NCI-H345 treated with DMSO at 0.1 percent for 48 hours (cell line): Measurements from ENCODE around the gene ABO.
"Not testable (repeated sequence)": the region's sequence is repeated elsewhere in the genome, so short reads cannot be mapped to it uniquely, and the experiment has no call there.

ENCODE experiments used
- DNase-seq: peaks from one replicate; lab custom pipeline; 2025; ENCODE audit not compliant: unreplicated experiment; lab: John Stamatoyannopoulos, UW

Gene ABO

DNA sequence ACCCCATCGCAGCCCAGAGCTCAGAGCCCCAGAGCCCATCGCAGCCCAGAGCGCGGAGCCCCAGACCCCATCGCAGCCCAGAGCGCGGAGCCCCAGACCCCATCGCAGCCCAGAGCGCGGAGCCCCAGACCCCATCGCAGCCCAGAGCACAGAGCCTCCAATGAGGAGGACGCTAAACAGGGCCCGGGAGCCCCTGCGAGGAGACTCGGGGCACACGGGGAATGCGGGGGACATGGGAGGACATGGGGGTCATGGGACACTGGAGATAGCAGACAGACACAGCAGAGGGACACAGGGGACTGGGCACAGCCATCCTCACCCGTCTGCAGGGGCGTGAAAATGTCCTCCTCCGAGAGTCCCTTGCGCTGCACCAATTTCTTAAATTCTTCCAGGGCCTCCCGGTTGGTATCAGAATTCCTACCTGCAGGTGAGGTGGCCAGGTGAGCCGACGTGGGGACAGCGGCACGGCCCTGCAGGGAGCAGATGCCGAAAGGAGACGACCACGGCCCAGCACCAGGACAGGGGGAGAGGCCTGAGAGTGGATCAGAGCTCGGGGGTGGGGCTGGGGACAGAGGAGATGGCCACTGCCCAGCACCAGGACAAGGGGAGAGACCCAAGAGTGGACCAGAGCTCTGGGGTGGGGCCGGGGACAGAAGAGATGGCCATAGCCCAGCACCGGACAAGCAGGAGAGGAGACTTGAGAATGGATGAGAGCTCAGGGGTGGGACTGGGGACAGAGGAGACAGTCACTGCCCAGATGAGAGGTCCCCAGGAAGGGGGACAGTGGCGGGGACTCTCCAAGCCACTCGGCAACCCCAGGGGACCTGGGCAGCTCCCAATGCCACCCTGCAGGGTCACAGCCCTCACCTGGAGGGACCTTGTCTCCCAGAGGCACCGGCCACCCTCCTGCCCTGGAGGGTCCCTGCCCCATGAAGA lies 68.7 kb downstream of the ABO start:
- no peak for DNase-seq

DNA sequence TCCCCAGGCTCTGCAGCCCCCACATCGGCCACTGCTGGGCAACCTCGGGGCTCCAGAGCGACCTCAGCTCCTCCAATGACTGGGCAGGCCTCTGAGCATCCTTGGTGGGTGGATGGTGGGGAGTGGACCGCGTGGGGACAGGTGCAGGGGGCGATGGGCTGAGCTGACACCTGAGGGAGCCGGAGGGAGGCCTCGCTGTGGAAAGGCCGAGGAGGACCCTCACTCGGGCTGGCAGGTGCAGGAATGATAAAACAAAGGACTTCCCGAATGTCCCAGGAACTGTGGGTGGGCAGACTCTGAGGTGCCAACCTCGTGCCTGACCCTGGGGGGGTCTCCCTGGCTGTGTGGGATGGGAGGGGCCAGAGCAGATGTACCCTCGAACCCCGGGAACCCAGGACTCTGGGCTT lies 69.5 kb downstream of the ABO start:
- DNase-seq: not testable (repeated sequence)
